Measurements from ENCODE around the gene OR2A5.
"Not testable (repeated sequence)": the region's sequence is repeated elsewhere in the genome, so short reads cannot be mapped to it uniquely, and the experiment has no call there.

OR2A5 gene

DNA sequence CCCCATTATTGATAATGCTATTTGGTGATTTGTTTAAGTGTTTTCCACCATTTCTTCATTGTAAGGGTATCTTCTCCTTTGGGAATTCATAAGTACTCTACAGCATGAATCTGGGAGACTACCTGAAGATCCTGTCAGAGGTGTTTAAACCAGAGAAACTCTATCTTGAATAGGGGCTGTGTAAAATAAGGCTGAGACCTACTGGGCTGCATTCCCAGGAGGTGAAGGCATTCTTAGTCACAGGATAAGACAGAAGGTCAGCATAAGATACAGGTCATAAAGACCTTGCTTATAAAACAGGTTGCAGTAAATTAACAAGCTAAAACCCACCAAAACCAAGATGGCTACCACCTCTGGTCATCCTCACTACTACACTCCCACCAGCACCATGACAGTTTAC lies 13.4 kb upstream of the OR2A5 start:
- no peak for DNase-seq

DNA sequence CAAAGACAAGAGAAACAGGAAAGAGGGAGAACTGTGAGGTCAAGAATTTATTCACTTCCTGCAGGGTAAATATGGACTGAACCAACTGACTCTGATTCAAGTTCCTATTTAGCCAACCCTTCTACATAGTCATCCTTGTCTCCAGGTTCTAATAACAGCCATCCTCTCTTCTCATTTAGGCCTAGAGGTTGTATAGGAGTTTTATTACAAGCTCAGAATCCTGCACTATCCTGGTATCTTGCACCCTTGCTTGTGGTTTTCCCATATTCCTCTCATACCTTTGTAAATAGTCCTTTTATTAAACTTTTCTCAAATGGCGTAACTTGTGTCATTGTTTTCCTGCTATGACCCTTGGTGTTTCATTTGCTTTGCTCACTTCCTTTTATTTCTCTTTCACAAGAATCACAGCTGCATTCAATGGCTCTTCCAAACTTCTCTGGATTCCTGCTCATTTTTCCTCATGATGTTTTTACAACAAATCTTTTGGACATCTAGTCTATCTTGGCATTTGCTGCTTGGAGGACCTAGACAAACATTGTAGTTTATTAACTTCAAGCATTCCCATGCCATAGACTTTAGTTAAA lies 12.4 kb upstream of the OR2A5 start:
- DNase-seq = no peak

DNA sequence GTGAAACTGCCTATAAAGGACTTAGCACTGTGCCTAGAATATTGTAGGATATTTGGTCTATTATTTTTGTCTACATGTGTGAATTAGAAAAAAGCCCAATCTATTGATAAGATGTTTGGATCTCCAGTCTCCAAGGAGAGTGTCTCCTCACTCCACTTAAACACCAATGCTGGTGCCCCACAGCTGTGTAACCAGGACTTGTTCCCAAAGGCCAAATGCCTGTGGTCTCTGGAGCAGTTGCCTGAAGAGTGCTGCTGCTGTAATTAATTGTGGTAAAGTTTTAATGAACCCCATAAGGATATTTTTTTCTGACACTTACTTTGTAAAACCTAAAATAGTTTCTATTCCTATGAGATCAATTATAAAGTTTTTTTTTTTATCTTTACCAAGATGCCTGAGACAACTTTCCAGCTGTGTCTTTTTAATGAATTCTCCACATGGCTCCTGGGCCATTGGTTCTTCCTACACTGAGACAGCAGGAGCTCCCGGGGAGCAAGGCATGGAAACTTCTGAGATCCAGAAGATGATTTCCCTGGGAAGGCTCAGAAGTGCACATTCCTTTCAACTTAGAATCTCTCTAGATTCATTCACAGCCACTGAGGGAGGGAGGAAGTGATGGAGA lies 11.2 kb upstream of the OR2A5 start:
- no peak for DNase-seq

DNA sequence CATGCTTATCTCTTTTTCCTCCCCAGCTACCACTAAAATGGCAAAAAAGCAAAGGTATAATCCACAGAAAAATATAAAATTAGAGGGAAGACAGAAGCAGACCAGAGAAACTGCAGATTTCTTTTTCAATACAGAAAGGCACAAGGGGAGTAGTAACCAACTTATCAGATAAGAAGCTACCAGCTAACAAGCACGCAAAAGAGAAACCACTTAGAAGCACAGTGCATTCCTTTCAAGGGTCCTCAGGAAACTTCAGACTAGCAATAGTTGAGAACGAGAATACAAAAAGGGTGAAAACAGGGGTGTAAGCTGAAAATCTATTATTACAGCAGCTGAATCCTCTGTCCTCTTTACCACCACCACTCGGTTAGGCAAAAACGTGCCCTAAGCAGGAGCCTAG lies 9.9 kb upstream of the OR2A5 start:
- DNase-seq = no peak

DNA sequence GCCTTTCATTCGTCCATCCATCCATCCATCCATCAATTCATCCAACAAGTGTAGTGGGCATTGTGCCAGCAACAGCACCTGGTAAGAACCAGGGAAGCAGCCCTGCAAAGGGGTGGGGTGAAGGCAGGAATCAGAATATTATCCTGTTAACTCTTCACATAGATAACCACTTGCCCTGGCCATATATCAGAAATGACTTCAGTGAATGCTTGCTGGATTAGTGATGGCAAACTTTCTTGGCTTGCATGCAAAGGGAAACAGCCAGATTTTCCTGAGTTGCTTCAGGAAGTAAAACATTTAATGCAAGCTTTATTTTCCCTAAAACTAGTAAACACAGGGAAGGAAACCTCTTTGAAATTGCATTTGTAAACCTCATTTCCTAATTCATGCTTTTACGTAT lies 743 bp downstream of the OR2A5 start:
- no peak for DNase-seq

DNA sequence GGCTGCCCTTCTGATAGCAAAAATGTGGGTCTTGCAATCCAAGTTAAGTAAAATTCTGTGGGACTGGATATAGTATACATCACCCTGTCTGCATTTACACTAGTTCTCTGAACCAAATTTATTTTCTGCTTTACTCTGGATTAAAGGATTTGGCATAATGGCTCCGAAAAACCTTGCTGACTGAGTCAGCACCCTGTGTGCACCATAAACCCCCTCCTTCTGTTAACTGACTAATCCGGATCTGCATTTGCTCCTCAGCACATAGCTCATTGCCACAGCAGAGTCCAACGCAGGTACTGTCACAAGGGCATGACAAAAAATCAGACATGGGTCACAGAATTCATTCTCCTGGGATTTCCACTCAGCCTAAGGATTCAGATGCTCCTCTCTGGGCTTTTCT lies 1.3 kb downstream of the OR2A5 start:
- DNase-seq = no peak

DNA sequence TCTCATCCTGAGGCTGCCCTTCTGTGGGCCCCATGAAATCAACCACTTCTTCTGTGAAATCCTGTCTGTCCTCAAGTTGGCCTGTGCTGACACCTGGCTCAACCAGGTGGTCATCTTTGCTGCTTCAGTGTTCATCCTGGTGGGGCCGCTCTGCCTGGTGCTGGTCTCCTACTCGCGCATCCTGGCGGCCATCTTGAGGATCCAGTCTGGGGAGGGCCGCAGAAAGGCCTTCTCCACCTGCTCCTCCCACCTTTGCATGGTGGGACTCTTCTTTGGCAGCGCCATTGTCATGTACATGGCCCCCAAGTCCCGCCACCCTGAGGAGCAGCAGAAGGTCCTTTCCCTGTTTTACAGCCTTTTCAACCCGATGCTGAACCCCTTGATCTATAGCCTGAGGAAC lies 2.1 kb downstream of the OR2A5 start:
- not testable (repeated sequence) for DNase-seq

DNA sequence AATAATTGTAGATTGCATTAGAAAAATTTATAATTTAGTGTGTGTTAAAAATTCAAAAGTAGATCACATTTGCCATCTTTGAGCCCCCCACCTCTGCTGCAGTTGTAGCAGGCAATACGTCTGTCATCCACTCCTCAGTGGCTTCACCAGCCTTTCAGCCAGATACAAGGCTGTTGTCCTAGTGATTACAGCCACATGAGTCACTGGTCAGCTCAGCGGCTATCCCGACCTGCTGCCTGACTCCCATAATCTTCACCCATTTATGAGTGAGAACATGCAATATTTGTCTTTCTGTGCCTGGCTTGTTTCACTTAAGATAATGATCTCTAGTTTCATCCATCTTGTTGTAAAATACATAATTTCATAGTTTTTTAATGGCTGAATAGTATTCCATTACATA lies 9.2 kb downstream of the OR2A5 start:
- no peak for DNase-seq

DNA sequence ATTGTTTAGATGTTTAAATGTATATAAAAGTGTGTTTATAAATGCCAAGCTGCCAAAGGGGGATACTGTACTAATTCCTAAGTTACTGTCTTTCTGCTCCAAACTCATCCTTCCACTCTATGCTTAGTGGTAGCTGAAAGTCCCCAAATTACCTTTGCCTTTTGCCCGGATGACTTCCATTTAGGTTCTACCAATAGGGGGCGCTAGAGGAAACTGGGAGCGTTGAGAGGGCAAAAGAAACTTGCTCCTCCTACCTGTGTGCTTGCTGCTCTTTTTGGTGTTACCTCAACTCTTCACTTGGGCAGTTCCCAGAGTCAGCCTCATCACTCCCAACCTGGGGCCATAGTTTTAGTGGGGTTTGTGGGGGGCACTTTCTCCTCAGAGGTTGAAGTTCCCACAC lies 15.0 kb downstream of the OR2A5 start:
- no peak for DNase-seq

DNA sequence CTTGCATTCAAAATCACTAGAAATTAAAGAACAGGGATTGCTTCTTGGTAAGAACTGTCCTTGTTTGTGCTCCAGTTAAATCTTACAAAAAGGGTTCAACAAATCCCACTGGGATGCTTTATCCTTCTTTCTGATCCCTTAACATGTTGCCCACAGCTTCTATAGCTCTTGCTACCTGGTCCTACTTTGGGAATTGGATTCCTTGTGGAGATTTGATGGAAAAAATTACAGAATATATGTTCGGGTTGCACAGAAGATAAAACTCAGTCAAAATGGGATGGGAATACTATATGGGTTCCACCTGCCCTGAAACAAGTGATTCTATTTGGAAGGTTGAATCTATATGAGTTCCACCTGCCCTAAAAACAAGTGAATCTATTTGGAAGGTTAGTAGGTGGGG lies 20.8 kb downstream of the OR2A5 start, which contains the start of gene OR2A25:
OR2A25 (plus strand) TSS at position 301 of the 400 bp plus-strand sequence. CDS start 4,409 bp downstream, outside the sequence.
- no peak for DNase-seq

DNA sequence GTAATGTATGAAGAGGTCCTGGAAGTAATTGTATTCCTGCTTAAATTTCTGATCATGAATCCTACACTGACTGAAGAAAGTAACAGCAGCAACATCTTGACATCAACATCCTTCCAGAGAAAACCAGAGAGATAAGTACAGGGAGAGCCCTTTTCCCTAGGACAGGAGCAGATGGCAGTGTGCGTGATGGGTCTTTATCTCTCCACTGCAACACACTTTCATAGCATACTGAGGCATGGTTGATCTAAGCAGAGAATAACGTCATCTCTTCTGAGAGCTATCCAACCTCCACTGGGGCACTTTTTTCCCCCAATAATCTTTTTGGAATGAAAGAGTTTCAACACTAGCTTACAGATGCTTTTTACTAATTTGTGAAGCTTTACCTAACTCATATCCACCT lies 21.2 kb downstream of the OR2A5 start:
- DNase-seq = no peak

DNA sequence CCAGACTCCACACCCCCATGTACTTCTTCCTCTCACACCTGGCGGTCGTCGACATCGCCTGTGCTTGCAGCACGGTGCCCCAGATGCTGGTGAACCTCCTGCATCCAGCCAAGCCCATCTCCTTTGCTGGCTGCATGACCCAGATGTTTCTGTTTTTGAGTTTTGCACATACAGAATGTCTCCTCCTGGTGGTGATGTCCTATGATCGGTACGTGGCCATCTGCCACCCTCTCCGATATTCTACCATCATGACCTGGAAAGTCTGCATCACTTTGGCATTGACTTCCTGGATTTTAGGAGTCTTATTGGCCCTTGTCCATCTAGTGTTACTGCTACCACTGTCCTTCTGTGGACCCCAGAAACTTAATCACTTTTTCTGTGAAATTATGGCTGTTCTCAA lies 25.6 kb downstream of the OR2A5 start:
- no peak for DNase-seq

DNA sequence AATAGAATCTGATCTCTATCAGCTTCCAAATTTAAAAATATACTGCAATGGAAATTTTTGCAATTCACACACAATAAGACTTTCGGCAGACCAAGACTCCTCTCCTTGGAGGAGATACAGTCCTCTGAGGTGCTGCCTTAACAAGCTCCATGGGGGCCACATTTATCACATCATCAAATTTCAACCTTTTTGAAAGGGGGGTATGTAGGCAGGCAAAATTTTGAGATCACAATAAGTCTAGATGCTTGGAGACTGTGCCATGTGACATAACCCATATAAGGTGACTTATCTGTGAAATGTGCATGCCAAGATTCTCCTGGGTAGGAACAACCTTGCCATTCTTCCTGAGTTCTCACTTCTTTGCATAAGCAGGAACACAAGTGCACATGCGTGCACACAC lies 37.2 kb downstream of the OR2A5 start, which contains the start of gene OR2A12:
OR2A12 (plus strand) TSS at position 301 of the 400 bp plus-strand sequence. CDS start 8,830 bp downstream, outside the sequence.
- DNase-seq = no peak

DNA sequence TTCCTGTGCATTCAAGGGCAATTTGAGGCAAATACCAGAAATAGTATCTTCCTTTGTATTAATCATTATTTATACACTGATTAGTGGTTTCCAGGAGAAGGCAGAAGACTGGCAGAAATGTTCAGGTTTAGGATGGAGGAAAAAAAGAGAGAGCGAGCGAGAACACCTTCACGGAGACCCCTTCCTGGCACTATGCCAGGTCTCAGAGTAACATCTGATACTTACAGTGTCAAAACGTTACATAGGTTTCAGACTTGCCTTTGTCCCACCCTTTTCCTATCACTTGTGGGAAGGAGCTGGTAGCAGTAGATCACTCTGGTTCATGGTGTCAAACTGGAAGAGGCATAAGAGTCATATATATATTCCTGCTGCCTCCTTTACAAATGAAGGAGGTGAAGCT lies 38.0 kb downstream of the OR2A5 start:
- DNase-seq = no peak

DNA sequence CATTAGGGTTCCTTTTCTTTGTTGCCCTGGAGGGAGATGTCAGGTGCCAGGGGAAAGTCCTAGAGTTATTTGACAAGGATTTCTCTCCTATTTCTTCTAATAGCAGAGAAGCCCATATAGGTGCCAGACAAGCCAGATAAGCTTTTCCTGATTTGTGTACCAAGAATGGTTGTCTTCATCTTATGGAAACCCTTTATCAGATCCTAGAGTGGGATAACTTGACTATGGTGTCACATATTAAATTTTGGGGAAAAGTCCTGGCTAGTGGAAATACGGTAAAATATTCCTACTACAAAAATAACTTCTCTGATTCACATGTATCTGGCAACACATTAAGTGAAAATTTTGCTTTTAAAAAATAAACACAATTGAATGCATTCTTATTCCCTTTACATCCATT lies 38.5 kb downstream of the OR2A5 start:
- no peak for DNase-seq

DNA sequence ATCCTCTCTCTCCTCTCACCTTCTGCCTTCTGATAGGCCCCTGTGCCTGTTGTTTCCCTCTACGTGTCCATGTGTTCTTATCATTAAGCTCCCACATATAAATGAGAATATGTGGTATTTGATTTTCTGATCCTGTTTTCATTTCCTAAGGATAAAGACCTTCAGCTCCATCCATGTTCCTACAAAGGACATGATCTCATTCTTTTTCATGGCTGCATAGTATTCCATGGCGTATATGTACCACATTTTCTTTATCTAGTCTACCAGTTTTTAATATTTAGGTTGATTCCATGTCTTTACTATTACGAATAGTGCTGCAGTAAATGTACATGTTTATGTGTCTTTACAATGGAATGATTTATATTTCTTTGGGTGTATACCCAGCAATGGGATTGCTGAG lies 41.9 kb downstream of the OR2A5 start:
- DNase-seq = no peak

DNA sequence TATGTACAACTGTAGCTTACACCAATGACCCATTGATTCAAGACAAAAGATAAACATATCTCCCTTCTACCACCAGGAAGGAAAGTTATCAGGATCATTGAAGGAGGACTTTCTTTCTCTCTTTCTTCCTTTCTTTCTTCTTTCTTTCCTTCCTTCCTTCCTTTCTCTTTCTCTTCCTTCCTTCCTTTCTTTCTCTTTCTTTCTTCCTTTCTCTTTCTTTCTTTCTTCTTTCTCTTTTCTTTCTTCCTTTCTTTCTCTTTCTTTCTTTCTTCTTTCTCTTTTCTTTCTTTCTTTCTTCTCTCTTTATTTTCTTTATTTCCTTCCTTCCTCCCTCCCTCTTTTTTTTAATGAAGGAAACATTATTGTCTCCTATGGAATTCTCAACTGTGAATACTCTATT lies 50.0 kb downstream of the OR2A5 start:
- DNase-seq = no peak

DNA sequence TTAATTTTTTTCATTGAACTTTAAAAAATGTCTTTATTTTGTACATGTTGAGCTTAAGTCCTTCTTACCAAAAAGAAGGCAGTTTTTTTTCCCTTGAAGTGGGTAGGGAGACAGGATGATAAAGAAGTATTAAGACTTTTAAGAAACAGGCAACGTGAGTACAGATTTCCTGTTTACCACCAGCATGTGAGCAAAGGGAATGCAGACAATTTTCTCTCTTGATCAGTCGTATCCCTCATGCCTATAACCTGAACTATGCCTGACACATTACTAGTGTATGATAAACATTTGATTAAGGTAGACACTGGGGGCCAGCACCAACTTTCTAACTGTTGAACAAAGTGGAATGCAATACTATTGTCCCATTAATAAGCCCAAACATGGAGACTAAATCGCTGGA lies 51.9 kb downstream of the OR2A5 start:
- no peak for DNase-seq

DNA sequence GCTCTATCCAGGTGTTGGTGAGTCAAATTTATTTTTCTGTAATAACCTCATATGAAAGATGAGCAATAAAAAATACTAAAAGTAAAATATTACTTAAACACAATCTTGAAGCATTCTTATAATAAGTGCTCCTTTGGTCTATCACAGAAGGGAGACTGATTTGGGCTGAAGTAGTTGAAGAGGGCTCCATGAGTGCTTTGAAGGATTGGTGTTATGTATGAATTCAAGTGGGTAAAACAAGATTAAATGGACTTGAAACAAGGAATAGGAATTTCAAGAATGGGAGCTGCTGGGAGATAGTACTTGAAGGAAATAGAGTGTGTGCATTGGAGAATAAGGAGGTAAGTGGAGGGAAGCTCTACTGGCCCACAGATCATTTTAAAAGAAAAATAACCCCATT lies 53.3 kb downstream of the OR2A5 start:
- DNase-seq = no peak

DNA sequence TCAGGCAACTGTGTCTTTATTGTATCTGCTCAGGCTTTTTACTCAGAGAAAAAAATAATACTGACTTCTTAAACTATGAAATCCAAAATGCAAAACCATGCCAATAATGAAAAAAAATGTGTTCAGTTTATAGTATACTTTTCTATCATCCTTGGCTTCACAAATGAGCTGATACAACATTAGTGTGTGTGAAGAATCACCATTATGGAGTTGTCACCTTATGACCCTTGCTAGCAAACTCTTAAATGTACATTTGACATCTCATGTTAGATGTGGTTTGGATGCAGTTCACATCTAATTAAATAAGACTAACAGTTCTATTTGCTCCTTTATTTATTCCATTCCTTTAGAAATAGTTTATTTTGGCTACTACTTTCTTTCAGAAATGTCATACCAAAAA lies 56.5 kb downstream of the OR2A5 start:
- no peak for DNase-seq

Data from NCI-H748 treated with DMSO at 0.1 percent for 48 hours (cell line).